BLaER1 treated with 17β-estradiol and CSF1 and Interleukin-3, amounts not matched to agents 10 nM and 100 nM (cell line): ENCODE measurements around the gene MYLIP.

ENCODE experiments used
- H3K27ac ChIP-seq, 11 experiments: shearing (Covaris generic); formaldehyde crosslinking; 2 replicates each; pipeline ENCODE4 v1.8.1; 2022
- H3K27me3 ChIP-seq, 11 experiments: shearing (Covaris generic); formaldehyde crosslinking; 2 replicates each; pipeline ENCODE4 v1.8.1; 2022
- H3K36me3 ChIP-seq, 11 experiments: shearing (Covaris generic); formaldehyde crosslinking; 2 replicates each; pipeline ENCODE4 v1.8.1; 2022
- H3K4me1 ChIP-seq, 10 experiments: shearing (Covaris generic); formaldehyde crosslinking; 2 replicates each; pipeline ENCODE4 v1.8.1; 2022
- H3K4me2 ChIP-seq, 11 experiments: shearing (Covaris generic); formaldehyde crosslinking; 2 replicates each; pipeline ENCODE4 v1.8.1; 2022
- H3K4me3 ChIP-seq, 10 experiments: shearing (Covaris generic); formaldehyde crosslinking; 2 replicates each; pipeline ENCODE4 v1.8.1; 2022
- H3K9ac ChIP-seq, 11 experiments: shearing (Covaris generic); formaldehyde crosslinking; 2 replicates each; pipeline ENCODE4 v1.8.1; 2022
- H3K9me3 ChIP-seq, 11 experiments: shearing (Covaris generic); formaldehyde crosslinking; replicated peaks in 1 of 11; 2 replicates each; pipeline ENCODE4 v1.8.1; 2022
- H4K20me1 ChIP-seq, 11 experiments: shearing (Covaris generic); formaldehyde crosslinking; 2 replicates each; pipeline ENCODE4 v1.8.1; 2022
- Cebpa-rat ChIP-seq, 11 experiments: shearing (Covaris generic); IDR thresholded peaks; 2 replicates each; pipeline ENCODE4 v1.8.1; 2022

MYLIP gene

DNA sequence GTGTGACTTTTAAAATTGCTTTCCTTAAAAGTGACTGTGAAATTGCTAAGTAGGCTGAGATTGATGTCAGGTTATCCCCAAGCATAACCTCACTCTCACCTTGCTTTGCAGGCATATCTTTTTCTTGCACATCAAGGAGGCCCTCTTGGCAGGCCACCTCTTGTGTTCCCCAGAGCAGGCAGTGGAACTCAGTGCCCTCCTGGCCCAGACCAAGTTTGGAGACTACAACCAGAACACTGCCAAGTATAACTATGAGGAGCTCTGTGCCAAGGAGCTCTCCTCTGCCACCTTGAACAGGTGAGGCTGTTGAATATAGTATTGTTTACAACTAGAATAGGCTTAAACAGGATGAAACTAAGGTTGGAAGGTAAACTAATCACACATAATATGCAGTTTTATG is 12.6 kb downstream of the MYLIP start:
- no peaks in the 10 kb centered on the region for H3K9me3 ChIP-seq
- no peak overlapping the region for H3K9ac ChIP-seq
- no peak overlapping the region for H3K27ac ChIP-seq
- H4K20me1 ChIP-seq: peaks cover 88 to 100% (median 100%) of the 10 kb centered on the region in 11 experiments
- no peaks in the 10 kb centered on the region for H3K27me3 ChIP-seq
- peaks cover 82 to 100% (median 97%) of the 10 kb centered on the region in 11 experiments for H3K36me3 ChIP-seq
- TF ChIP-seq Cebpa-rat (IDR thresholded peaks at IDR 0.05): no peak
- H3K4me3 ChIP-seq: no peak overlapping the region
- H3K4me2 ChIP-seq: no peak overlapping the region
- peaks cover 10 to 41% (median 10%) of the 10 kb centered on the region in 10 experiments for H3K4me1 ChIP-seq

DNA sequence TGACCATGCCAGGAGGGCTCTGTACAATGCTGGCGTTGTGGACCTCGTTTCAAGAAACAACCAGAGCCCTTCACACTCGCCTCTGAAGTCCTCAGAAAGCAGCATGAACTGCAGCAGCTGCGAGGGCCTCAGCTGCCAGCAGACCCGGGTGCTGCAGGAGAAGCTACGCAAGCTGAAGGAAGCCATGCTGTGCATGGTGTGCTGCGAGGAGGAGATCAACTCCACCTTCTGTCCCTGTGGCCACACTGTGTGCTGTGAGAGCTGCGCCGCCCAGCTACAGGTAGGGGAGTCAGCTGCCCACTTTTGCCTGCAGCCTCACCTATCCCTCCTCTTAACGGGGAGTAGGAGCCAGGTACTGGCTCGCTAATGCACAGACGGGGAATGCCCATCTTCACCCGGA is 16.2 kb downstream of the MYLIP start:
- H3K4me3 ChIP-seq: no peak overlapping the region
- no peak overlapping the region for H3K27ac ChIP-seq
- H4K20me1 ChIP-seq: peaks cover 76 to 100% (median 98%) of the 10 kb centered on the region in 11 experiments
- H3K4me1 ChIP-seq: peaks cover 0 to 9% (median 0%) of the 10 kb centered on the region in 10 experiments; a peak in 2 of 20 replicates
- no peaks in the 10 kb centered on the region for H3K27me3 ChIP-seq
- no peaks in the 10 kb centered on the region for H3K9me3 ChIP-seq
- H3K36me3 ChIP-seq: peaks cover 99 to 100% (median 100%) of the 10 kb centered on the region in 11 experiments
- no peak overlapping the region for H3K4me2 ChIP-seq
- H3K9ac ChIP-seq: no peak overlapping the region
- TF ChIP-seq Cebpa-rat (IDR thresholded peaks at IDR 0.05): no peak

- Histone ChIP-seq H3K4me3 (no peak overlapping the region), H3K9ac (no peak overlapping the region), H3K36me3 (peaks cover 97 to 100% (median 99%) of the 10 kb centered on the region in 11 experiments), H4K20me1 (peaks cover 66 to 100% (median 96%) of the 10 kb centered on the region in 11 experiments; a peak in 21 of 22 replicates), H3K27ac (no peak overlapping the region), H3K4me2 (no peak overlapping the region), H3K4me1 (peaks cover 0 to 5% (median 0%) of the 10 kb centered on the region in 10 experiments; a peak in 2 of 20 replicates), H3K9me3 (no peaks in the 10 kb centered on the region), H3K27me3 (no peaks in the 10 kb centered on the region)
- no peak for TF ChIP-seq Cebpa-rat (IDR thresholded peaks at IDR 0.05)
Measured at GRCh38 chr6:16146028-16146427, 17.1 kb downstream of the MYLIP start.

- Histone ChIP-seq H3K4me1 (peaks cover 0 to 5% (median 0%) of the 10 kb centered on the region in 10 experiments; a peak in 2 of 20 replicates), H3K27ac (no peak overlapping the region), H3K36me3 (peaks cover 95 to 100% (median 100%) of the 10 kb centered on the region in 11 experiments), H3K4me3 (no peak overlapping the region), H4K20me1 (peaks cover 61 to 99% (median 91%) of the 10 kb centered on the region in 11 experiments; a peak in 21 of 22 replicates), H3K4me2 (no peak overlapping the region), H3K9me3 (no peaks in the 10 kb centered on the region), H3K27me3 (no peaks in the 10 kb centered on the region), H3K9ac (no peak overlapping the region)
- no peak for TF ChIP-seq Cebpa-rat (IDR thresholded peaks at IDR 0.05)
Measured at GRCh38 chr6:16146527-16146955, 17.7 kb downstream of the MYLIP start.

GRCh38 chr6:16148498-16148897 is 19.6 kb downstream of the MYLIP start:
- Histone ChIP-seq H3K9ac (no peak overlapping the region), H4K20me1 (peaks cover 47 to 95% (median 74%) of the 10 kb centered on the region in 11 experiments; a peak in 21 of 22 replicates), H3K4me2 (no peak overlapping the region), H3K27ac (no peak overlapping the region), H3K4me3 (no peak overlapping the region), H3K9me3 (peaks cover 0 to 1% (median 0%) of the 10 kb centered on the region in 11 experiments; a peak in 4 of 22 replicates), H3K4me1 (peaks cover 0 to 5% (median 0%) of the 10 kb centered on the region in 10 experiments; a peak in 2 of 20 replicates), H3K36me3 (peaks cover 80 to 100% (median 97%) of the 10 kb centered on the region in 11 experiments), H3K27me3 (no peaks in the 10 kb centered on the region)
- no peak for TF ChIP-seq Cebpa-rat (IDR thresholded peaks at IDR 0.05)

DNA sequence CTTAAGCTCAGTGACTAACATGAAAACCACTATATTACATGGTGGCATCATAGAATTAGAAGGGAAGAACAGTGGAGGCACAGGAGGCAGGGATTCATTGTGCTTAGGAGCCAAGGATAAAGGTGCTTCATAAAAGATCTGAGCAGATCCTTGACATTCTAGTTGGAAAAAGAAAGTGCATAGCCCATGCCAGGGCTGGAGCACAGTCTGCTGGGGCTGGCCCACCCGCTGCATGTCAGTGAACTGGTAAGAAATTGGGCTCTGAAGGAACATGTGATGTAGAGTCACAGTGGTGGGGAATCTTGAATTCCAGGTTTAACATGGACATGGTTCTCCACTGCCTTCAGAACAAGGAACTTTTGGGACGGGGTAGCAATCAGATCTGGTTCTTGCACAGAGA is 20.4 kb downstream of the MYLIP start:
- Histone ChIP-seq H3K27me3 (no peaks in the 10 kb centered on the region), H3K9me3 (peaks cover 0 to 9% (median 5%) of the 10 kb centered on the region in 11 experiments; a peak in 14 of 22 replicates), H3K27ac (no peak overlapping the region), H3K4me2 (no peak overlapping the region), H3K36me3 (peaks cover 80 to 100% (median 97%) of the 10 kb centered on the region in 11 experiments), H4K20me1 (peaks cover 39 to 87% (median 65%) of the 10 kb centered on the region in 11 experiments; a peak in 21 of 22 replicates), H3K4me3 (no peak overlapping the region), H3K4me1 (peaks cover 0 to 5% (median 0%) of the 10 kb centered on the region in 10 experiments; a peak in 2 of 20 replicates), H3K9ac (no peak overlapping the region)
- no peak for TF ChIP-seq Cebpa-rat (IDR thresholded peaks at IDR 0.05)

DNA sequence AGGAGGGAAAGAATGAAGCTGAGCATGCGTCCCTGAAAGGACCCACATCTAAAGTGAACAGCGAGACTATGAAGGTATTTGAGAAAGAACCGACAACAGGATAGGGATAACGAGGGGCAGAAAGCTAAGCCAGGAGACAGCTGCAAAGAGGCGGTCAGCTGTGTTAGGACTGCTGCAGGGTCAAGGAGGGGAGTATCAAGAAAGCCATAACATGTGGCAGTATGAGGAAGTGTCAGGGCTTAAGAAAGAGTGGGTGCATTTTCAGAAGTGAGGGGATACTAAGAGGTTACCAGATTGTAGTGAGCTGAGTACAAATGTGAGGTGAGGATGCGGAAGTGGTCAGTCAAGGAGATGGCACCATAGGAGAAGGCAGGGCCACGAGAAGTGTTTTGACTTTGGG is 21.2 kb downstream of the MYLIP start:
- H3K9ac ChIP-seq: no peak overlapping the region
- H3K27ac ChIP-seq: no peak overlapping the region
- peaks cover 0 to 2% (median 0%) of the 10 kb centered on the region in 10 experiments; a peak in 2 of 20 replicates for H3K4me1 ChIP-seq
- H3K9me3 ChIP-seq: peaks cover under 1 to 17% (median 13%) of the 10 kb centered on the region in 11 experiments; a peak in 19 of 22 replicates
- H3K36me3 ChIP-seq: peaks cover 80 to 100% (median 97%) of the 10 kb centered on the region in 11 experiments
- no peak for TF ChIP-seq Cebpa-rat (IDR thresholded peaks at IDR 0.05)
- H3K4me3 ChIP-seq: no peak overlapping the region
- H3K27me3 ChIP-seq: no peaks in the 10 kb centered on the region
- H3K4me2 ChIP-seq: no peak overlapping the region
- H4K20me1 ChIP-seq: peaks cover 31 to 79% (median 58%) of the 10 kb centered on the region in 11 experiments; a peak in 21 of 22 replicates

- Histone ChIP-seq H3K36me3 (peaks cover 59 to 83% (median 78%) of the 10 kb centered on the region in 11 experiments), H3K9me3 (peaks cover 7 to 36% (median 28%) of the 10 kb centered on the region in 11 experiments; a peak in 20 of 22 replicates), H3K4me2 (no peak overlapping the region), H3K9ac (no peak overlapping the region), H3K4me1 (peaks cover 0 to 20% (median 17%) of the 10 kb centered on the region in 10 experiments; a peak in 14 of 20 replicates), H4K20me1 (peaks cover 3 to 47% (median 25%) of the 10 kb centered on the region in 11 experiments; a peak in 17 of 22 replicates), H3K27ac (no peak overlapping the region), H3K4me3 (no peak overlapping the region), H3K27me3 (no peaks in the 10 kb centered on the region)
- no peak for TF ChIP-seq Cebpa-rat (IDR thresholded peaks at IDR 0.05)
Measured at GRCh38 chr6:16153211-16153820, 24.4 kb downstream of the MYLIP start.

DNA sequence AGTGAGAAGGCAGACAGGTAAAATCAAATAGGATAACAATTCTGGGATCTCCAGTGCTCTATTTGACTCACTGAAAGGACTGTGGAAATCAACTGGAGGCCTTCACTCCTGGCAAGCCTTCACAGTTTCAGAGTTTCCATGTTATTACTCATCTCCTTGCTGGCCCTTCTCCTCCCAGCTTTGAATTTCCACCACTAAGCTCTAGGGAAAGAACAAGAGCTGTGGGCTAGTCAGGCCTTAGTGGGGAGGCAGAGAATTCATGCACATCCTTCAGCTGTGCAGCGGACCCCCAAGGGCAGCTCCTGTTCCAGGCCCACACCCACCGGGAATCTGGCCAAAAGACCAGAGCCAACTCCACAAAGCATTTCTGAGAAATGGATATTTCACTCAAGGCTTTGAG is 26.0 kb downstream of the MYLIP start:
- peaks cover 44 to 67% (median 62%) of the 10 kb centered on the region in 11 experiments for H3K36me3 ChIP-seq
- no peak overlapping the region for H3K27ac ChIP-seq
- H3K9me3 ChIP-seq: peaks cover 7 to 36% (median 28%) of the 10 kb centered on the region in 11 experiments; a peak in 20 of 22 replicates
- no peak overlapping the region for H3K4me2 ChIP-seq
- H3K9ac ChIP-seq: no peak overlapping the region
- no peaks in the 10 kb centered on the region for H3K27me3 ChIP-seq
- peaks cover 0 to 31% (median 11%) of the 10 kb centered on the region in 11 experiments; a peak in 11 of 22 replicates for H4K20me1 ChIP-seq
- peaks cover 0 to 20% (median 17%) of the 10 kb centered on the region in 10 experiments; a peak in 14 of 20 replicates for H3K4me1 ChIP-seq
- no peak for TF ChIP-seq Cebpa-rat (IDR thresholded peaks at IDR 0.05)
- H3K4me3 ChIP-seq: no peak overlapping the region
